Gastroesophageal sphincter (tissue), 3 donors: ENCODE results near the gene MOGAT2.

Experiments
- CTCF ChIP-seq, 4 experiments: fragments of 200-600 bp in 2 of 4; fragments of 450-650 bp in 2 of 4; sonication (generic) in 1 of 4; IDR thresholded peaks; one replicate each; pipeline ENCODE4 v1.5.1; 2017 to 2019; ENCODE audit warnings: antibody characterized with exemption in 4 of 4, mild to moderate bottlenecking in 2 of 4, moderate library complexity in 2 of 4
- POLR2A ChIP-seq, 2 donors: fragments of 450-650 bp; IDR thresholded peaks; one replicate each; pipeline ENCODE4 v1.6.1; 2017; ENCODE audit warnings: antibody characterized with exemption in 2 of 2, mild to moderate bottlenecking in 2 of 2, moderate library complexity in 1 of 2

- no peak for TF ChIP-seq CTCF (IDR thresholded peaks at IDR 0.05)
- no peak for TF ChIP-seq POLR2A (IDR thresholded peaks at IDR 0.05)
Measured at GRCh38 chr11:75778962-75779361, 61.3 kb downstream of the MOGAT2 start.
